Stimulated activated CD8-positive, alpha-beta memory T cell treated with anti-CD3 and anti-CD28 coated beads, Interleukin-4, amount 100 ng/mL, for 24 hours (primary cell): Measurements from ENCODE around the gene PRIM1.
"Not testable (repeated sequence)": the region's sequence is repeated elsewhere in the genome, so short reads cannot be mapped to it uniquely, and the experiment has no call there.

Source experiments
- DNase-seq: peaks from one replicate; pipeline ENCODE4 v3.0.0-alpha.2; 2020; ENCODE audit warnings: low read depth

Gene PRIM1

GRCh38 chr12:56751712-56752598, at the start of gene PRIM1:
Gene PRIM1 (minus strand): TSS chr12:56752323. CDS start chr12:56752298, 25 bp downstream.
- peak; percentile 84 for DNase-seq

GRCh38 chr12:56800221-56800620, 48.1 kb upstream of the PRIM1 start:
- DNase-seq = no peak

GRCh38 chr12:56799345-56799744, 47.2 kb upstream of the PRIM1 start:
- not testable (repeated sequence) for DNase-seq

GRCh38 chr12:56795791-56796190, 43.7 kb upstream of the PRIM1 start:
- DNase-seq = not testable (repeated sequence)

- not testable (repeated sequence) for DNase-seq
Measured at GRCh38 chr12:56795046-56795562, 43.0 kb upstream of the PRIM1 start.

- DNase-seq = not testable (repeated sequence)
Measured at GRCh38 chr12:56793124-56793523, 41.0 kb upstream of the PRIM1 start.

GRCh38 chr12:56792678-56793077, 40.6 kb upstream of the PRIM1 start:
- no peak for DNase-seq

- DNase-seq = not testable (repeated sequence)
Measured at GRCh38 chr12:56789429-56789828, 37.3 kb upstream of the PRIM1 start.

GRCh38 chr12:56787498-56787897, 35.4 kb upstream of the PRIM1 start:
- DNase-seq = no peak

- no peak for DNase-seq
Measured at GRCh38 chr12:56785874-56786273, 33.8 kb upstream of the PRIM1 start.

- no peak for DNase-seq
Measured at GRCh38 chr12:56785141-56785865, 33.2 kb upstream of the PRIM1 start.

GRCh38 chr12:56781726-56782125, 29.6 kb upstream of the PRIM1 start:
- DNase-seq = no peak

GRCh38 chr12:56778756-56779155, 26.6 kb upstream of the PRIM1 start:
- DNase-seq = no peak

GRCh38 chr12:56776654-56777053, 24.5 kb upstream of the PRIM1 start:
- DNase-seq = no peak

- DNase-seq = no peak
Measured at GRCh38 chr12:56775638-56776037, 23.5 kb upstream of the PRIM1 start.

- DNase-seq = no peak
Measured at GRCh38 chr12:56773113-56773512, 21.0 kb upstream of the PRIM1 start.

GRCh38 chr12:56772625-56773024, 20.5 kb upstream of the PRIM1 start:
- DNase-seq = no peak

- no peak for DNase-seq
Measured at GRCh38 chr12:56769868-56770267, 17.7 kb upstream of the PRIM1 start.

- DNase-seq = no peak
Measured at GRCh38 chr12:56768424-56768823, 16.3 kb upstream of the PRIM1 start.

GRCh38 chr12:56766535-56766934, 14.4 kb upstream of the PRIM1 start:
- no peak for DNase-seq

GRCh38 chr12:56763753-56764657, 11.9 kb upstream of the PRIM1 start:
- DNase-seq = no peak

- no peak for DNase-seq
Measured at GRCh38 chr12:56761812-56762211, 9.7 kb upstream of the PRIM1 start.
